HepG2 (cell line): ENCODE data around the gene DYNC2H1. TPM values are rescaled to one million over a fixed set of nuclear protein-coding genes. Genes with fewer than 3 reads are reported as not detected.

Source experiments
- ATAC-seq: fragments of 200-7000 bp; cut with Tn5 transposase; 3 replicates; pipeline ENCODE4 v1.9.1; 2020; ENCODE audit warnings: mild to moderate bottlenecking, moderate library complexity
- BruUV-seq: library from RNA; stranded (reverse); fragments of 400-500 nt; replicated peaks from 2 replicates; lab custom pipeline; 2021; lab: Mats Ljungman, UMichigan
- CTCF ChIA-PET: fragments of 300-600 bp; formaldehyde crosslinking; extraction: SDS; loops from one replicate; lab custom pipeline; 2021; ENCODE audit warnings: low total read pairs, inconsistent platforms, low intra/inter-chr PET ratio; lab: Yijun Ruan, JAX
- POLR2A ChIA-PET: fragments of 350-600 bp; sonication (Branson Sonifier 250); formaldehyde crosslinking; loops from one replicate; lab custom pipeline; 2020; ENCODE audit warnings: antibody characterized with exemption, inconsistent platforms; lab: Yijun Ruan, JAX
- DNase-seq: peaks from one replicate; pipeline ENCODE4 v3.0.0-alpha.2; 2015; ENCODE audit warnings: low spot score
- FAIRE-seq: peaks from 3 replicates; lab custom pipeline; 2011; peaks lifted over from hg19 to GRCh38; lab: Jason Lieb, UNC
- H2AFZ ChIP-seq: one replicate; pipeline ENCODE4 v1.6.1; 2011; ENCODE audit warnings: low read length, inconsistent platforms
- H3K27ac ChIP-seq: fragments of 300-600 bp; 3 replicates; pipeline ENCODE4 v1.8.0; 2011; ENCODE audit warnings: mixed run types, mild to moderate bottlenecking, mixed read lengths, low read length, inconsistent platforms; ENCODE audit not compliant: insufficient read depth; ENCODE audit errors: extremely low read length
- H3K27me3 ChIP-seq, 2 experiments: fragments of 200-600 bp in 1 of 2; 2 replicates in 1 of 2; 3 replicates in 1 of 2; pipeline versions ENCODE4 v1.6.0 to v1.8.0; 2011; ENCODE audit warnings: low read length in 2 of 2, mild to moderate bottlenecking in 2 of 2, moderate library complexity in 2 of 2, inconsistent platforms in 1 of 2; ENCODE audit not compliant: insufficient read depth in 2 of 2, control insufficient read depth in 1 of 2
- H3K36me3 ChIP-seq, 2 experiments: fragments of 200-600 bp in 1 of 2; replicated peaks in 1 of 2; 2 replicates in 1 of 2; 3 replicates in 1 of 2; pipeline versions ENCODE4 v1.5.1 to v1.8.0; 2011; ENCODE audit warnings: low read length in 2 of 2, inconsistent platforms in 1 of 2; ENCODE audit not compliant: insufficient read depth in 2 of 2, control insufficient read depth in 1 of 2
- H3K4me1 ChIP-seq: 2 replicates; pipeline ENCODE4 v1.5.1; 2012; ENCODE audit warnings: low read length, inconsistent platforms; ENCODE audit not compliant: insufficient read depth
- H3K4me2 ChIP-seq: 2 replicates; pipeline ENCODE4 v1.6.0; 2011; ENCODE audit warnings: low read depth, low read length, inconsistent platforms
- H3K4me3 ChIP-seq, 3 experiments: fragments of 200-600 bp in 1 of 3; sonication (generic), shearing (Covaris generic) in 1 of 3; replicated peaks in 1 of 3; 2 replicates each; pipeline ENCODE4 v1.5.1; 2011 to 2016; ENCODE audit warnings: low read length in 3 of 3, inconsistent platforms in 2 of 3, low read depth in 2 of 3, mild to moderate bottlenecking in 2 of 3, control low read depth in 1 of 3, mixed read lengths in 1 of 3; ENCODE audit not compliant: insufficient read depth in 1 of 3
- H3K79me2 ChIP-seq: one replicate; pipeline ENCODE4 v1.6.1; 2011; ENCODE audit warnings: low read length, inconsistent platforms; ENCODE audit not compliant: insufficient read depth
- H3K9ac ChIP-seq: 2 replicates; pipeline ENCODE4 v1.6.0; 2011; ENCODE audit warnings: mild to moderate bottlenecking, low read depth, low read length, inconsistent platforms; ENCODE audit not compliant: insufficient read depth
- H3K9me3 ChIP-seq: 2 replicates; pipeline ENCODE4 v1.5.1; 2012; ENCODE audit warnings: mild to moderate bottlenecking, low read length
- H4K20me1 ChIP-seq: 2 replicates; pipeline ENCODE4 v1.6.0; 2011; ENCODE audit warnings: inconsistent platforms, mild to moderate bottlenecking, low read length, moderate library complexity; ENCODE audit not compliant: insufficient read depth
- GTF3A ChIP-seq: sonication (generic); formaldehyde crosslinking; conservative IDR thresholded peaks from 2 replicates; pipeline ENCODE4 v1.4.0; 2020; ENCODE audit warnings: mild to moderate bottlenecking, missing genetic modification reagents
- MAFF ChIP-seq: IDR thresholded peaks from 2 replicates; pipeline ENCODE4 v1.6.1; 2011; ENCODE audit warnings: low read depth, low read length, improper control_type of control experiment
- MYC ChIP-seq: sonication (generic); formaldehyde crosslinking; IDR thresholded peaks from 2 replicates; pipeline ENCODE4 v1.9.0; 2021; ENCODE audit warnings: missing genetic modification reagents, borderline replicate concordance
- TCF7 ChIP-seq: sonication (generic); IDR thresholded peaks from 2 replicates; pipeline ENCODE4 v1.6.1; 2016; ENCODE audit warnings: antibody characterized with exemption, low read depth
- ZNF7 ChIP-seq: IDR thresholded peaks from 2 replicates; pipeline ENCODE4 v1.6.1; 2016; ENCODE audit warnings: missing biosample characterization, missing genetic modification reagents
- WGBS: methylation state at CpG from one replicate; pipeline ENCODE4 v1.1.6; 2017; ENCODE audit warnings: low lambda C conversion rate; 5-methylcytosine and 5-hydroxymethylcytosine counted together
- in situ Hi-C: cut with HindIII; loops from 2 replicates; pipeline ENCODE4 v1.10.0; 2017; ENCODE audit warnings: low pct_unique_long_range_greater_than_20kb; ENCODE audit not compliant: extremely low pct_ligation_motif_present
- intact Hi-C: fragments of 100-400 bp; cut with micrococcal nuclease; formaldehyde crosslinking; loops from one replicate; pipeline ENCODE4 v1.10.0; 2022; ENCODE audit not compliant: unreplicated experiment
- polyA plus RNA-seq, 8 experiments: library from polyadenylated mRNA; depleted of rRNA in 3 of 8; stranded (reverse) in 7 of 8; unstranded in 1 of 8; fragments of >200 nt; fragmentation: Illumina TruSeq in 4 of 8; extraction: Trizol in 4 of 8; gene quantifications; 2 replicates each; pipeline versions ENCODE4 v1.2.1 to v1.2.3, GENCODE V29; 2011 to 2016; ENCODE audit warnings: low read depth in 4 of 8, missing spikeins in 1 of 8, mixed read lengths in 1 of 8; ENCODE audit not compliant: insufficient read depth in 1 of 8
- total RNA-seq, 5 experiments: library from RNA; depleted of rRNA; stranded (reverse); fragments of >200 nt; fragmentation: Illumina TruSeq; extraction: Trizol; gene quantifications; 2 replicates each; pipeline ENCODE4 v1.2.3, GENCODE V29; 2016; ENCODE audit warnings: low read depth in 1 of 5
- TF ChIP-seq, protein P1 (sequence below): sonication (generic); formaldehyde crosslinking; IDR thresholded peaks from 2 replicates; pipeline ENCODE4 v1.4.0; 2020; ENCODE audit warnings: missing genetic modification reagents

DYNC2H1 gene
- total and polyA plus RNA-seq, 2 of the 13 experiments (the other 11 are each of a cell fraction or from before 2014, with no cell fraction given), result 0.49 to 0.66 TPM

- Histone ChIP-seq H3K9ac (no peak overlapping the region), H4K20me1 (no peaks in the 10 kb centered on the region), H3K9me3 (no peaks in the 10 kb centered on the region), H3K79me2 (no peaks in the 10 kb centered on the region), H3K27me3 (no peaks in the 10 kb centered on the region), H2AFZ (no peak overlapping the region), H3K36me3 (no peaks in the 10 kb centered on the region), H3K4me3 (no peak overlapping the region), H3K27ac (no peak overlapping the region), H3K4me2 (no peak overlapping the region), H3K4me1 (no peaks in the 10 kb centered on the region)
- no peak for FAIRE-seq
- ChIA-PET POLR2A (no interaction called here), CTCF (no interaction called here)
- 45% methylated on average over 2 of the region's 2 CpGs for WGBS
- ATAC-seq, result no peak
- intact Hi-C loops, result no loop called here
- in situ Hi-C loops, result no loop called here
- TF ChIP-seq, protein P1, sequence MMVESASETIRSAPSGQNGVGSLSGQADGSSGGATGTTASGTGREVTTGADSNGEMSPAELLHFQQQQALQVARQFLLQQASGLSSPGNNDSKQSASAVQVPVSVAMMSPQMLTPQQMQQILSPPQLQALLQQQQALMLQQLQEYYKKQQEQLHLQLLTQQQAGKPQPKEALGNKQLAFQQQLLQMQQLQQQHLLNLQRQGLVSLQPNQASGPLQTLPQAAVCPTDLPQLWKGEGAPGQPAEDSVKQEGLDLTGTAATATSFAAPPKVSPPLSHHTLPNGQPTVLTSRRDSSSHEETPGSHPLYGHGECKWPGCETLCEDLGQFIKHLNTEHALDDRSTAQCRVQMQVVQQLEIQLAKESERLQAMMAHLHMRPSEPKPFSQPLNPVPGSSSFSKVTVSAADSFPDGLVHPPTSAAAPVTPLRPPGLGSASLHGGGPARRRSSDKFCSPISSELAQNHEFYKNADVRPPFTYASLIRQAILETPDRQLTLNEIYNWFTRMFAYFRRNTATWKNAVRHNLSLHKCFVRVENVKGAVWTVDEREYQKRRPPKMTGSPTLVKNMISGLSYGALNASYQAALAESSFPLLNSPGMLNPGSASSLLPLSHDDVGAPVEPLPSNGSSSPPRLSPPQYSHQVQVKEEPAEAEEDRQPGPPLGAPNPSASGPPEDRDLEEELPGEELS (CRISPR knock-in tag), result no peak
- no TSS peak for BruUV-seq
- DNase-seq, result no peak
Observed at GRCh38 chr11:103358251-103358650, 249.0 kb downstream of the DYNC2H1 start.

GRCh38 chr11:103359216-103359615 is 250.0 kb downstream of the DYNC2H1 start:
- H3K9ac ChIP-seq, result no peak overlapping the region
- ChIA-PET POLR2A (no interaction called here), CTCF (no interaction called here)
- H3K4me3 ChIP-seq, result no peak overlapping the region
- H3K4me2 ChIP-seq, result no peak overlapping the region
- peak; percentile 20 for DNase-seq
- 11% methylated on average over 4 of the region's 4 CpGs for WGBS
- in situ Hi-C loops (no loop called here), intact Hi-C loops (no loop called here)
- H3K79me2 ChIP-seq, result no peaks in the 10 kb centered on the region
- H3K4me1 ChIP-seq, result no peaks in the 10 kb centered on the region
- no peak for ATAC-seq
- no peaks in the 10 kb centered on the region for H3K36me3 ChIP-seq
- no peak for TF ChIP-seq MYC (CRISPR knock-in tag)
- TF ChIP-seq ZNF7 (CRISPR knock-in tag), result peak; percentile 41; the same call in 1 of the 2 replicates
- TF ChIP-seq MAFF, result 0 out of 2 replicates have a peak, but pooled peaks have one; percentile 3
- no peak for TF ChIP-seq GTF3A (CRISPR knock-in tag)
- TF ChIP-seq TCF7, result peak; percentile 36; the same call in 1 of the 2 replicates
- no peaks in the 10 kb centered on the region for H4K20me1 ChIP-seq
- FAIRE-seq, result no peak
- H3K27ac ChIP-seq, result no peak overlapping the region
- no peaks in the 10 kb centered on the region for H3K9me3 ChIP-seq
- no peak overlapping the region for H2AFZ ChIP-seq
- no peaks in the 10 kb centered on the region for H3K27me3 ChIP-seq
- BruUV-seq, result no TSS peak
